DOHH2 (cell line): Measurements from ENCODE around the gene GATAD2B.

Experiments
- H3F3A ChIP-seq: fragments of 200-600 bp; sonication (generic), shearing (Covaris generic); 2 replicates; pipeline ENCODE4 v1.6.0; 2016; ENCODE audit warnings: antibody characterized with exemption, mild to moderate bottlenecking; ENCODE audit not compliant: control insufficient read depth, insufficient read depth
- H3K27ac ChIP-seq: fragments of 200-600 bp; sonication (generic); 2 replicates; pipeline ENCODE4 v1.5.1; 2014; ENCODE audit warnings: low read depth, mild to moderate bottlenecking, low read length, moderate library complexity
- H3K27me3 ChIP-seq: fragments of 200-600 bp; sonication (generic); 2 replicates; pipeline ENCODE4 v1.6.1; 2014; ENCODE audit warnings: mild to moderate bottlenecking, low read length, mixed read lengths; ENCODE audit not compliant: control insufficient read depth
- H3K36me3 ChIP-seq: fragments of 200-600 bp; sonication (generic); 2 replicates; pipeline ENCODE4 v1.6.1; 2014; ENCODE audit warnings: mild to moderate bottlenecking, low read length, moderate library complexity, mixed read lengths; ENCODE audit not compliant: control insufficient read depth
- H3K4me1 ChIP-seq: fragments of 200-600 bp; sonication (generic); 2 replicates; pipeline ENCODE4 v1.6.1; 2014; ENCODE audit warnings: mild to moderate bottlenecking, low read length, mixed read lengths; ENCODE audit not compliant: control insufficient read depth
- H3K4me2 ChIP-seq: fragments of 200-600 bp; sonication (generic); 2 replicates; pipeline ENCODE4 v1.6.0; 2014; ENCODE audit warnings: mild to moderate bottlenecking, low read length, moderate library complexity
- H3K4me3 ChIP-seq: fragments of 200-600 bp; sonication (generic); 2 replicates; pipeline ENCODE4 v1.5.1; 2014; ENCODE audit warnings: mild to moderate bottlenecking, low read length, mixed read lengths
- H3K79me2 ChIP-seq: fragments of 200-600 bp; sonication (generic); 2 replicates; pipeline ENCODE4 v1.6.1; 2014; ENCODE audit warnings: mild to moderate bottlenecking, low read length, mixed read lengths; ENCODE audit not compliant: control insufficient read depth
- H3K9me2 ChIP-seq: fragments of 200-600 bp; sonication (generic); replicated peaks from 2 replicates; pipeline ENCODE4 v1.6.1; 2014; ENCODE audit warnings: mild to moderate bottlenecking, low read length, mixed read lengths; ENCODE audit not compliant: control insufficient read depth
- H3K9me3 ChIP-seq: fragments of 200-600 bp; sonication (generic); 2 replicates; pipeline ENCODE4 v1.6.1; 2014; ENCODE audit warnings: antibody characterized with exemption, low read length, mixed read lengths; ENCODE audit not compliant: control insufficient read depth, insufficient read depth
- H4K20me1 ChIP-seq: fragments of 200-600 bp; sonication (generic); 2 replicates; pipeline ENCODE4 v1.6.0; 2014; ENCODE audit warnings: low read depth, mild to moderate bottlenecking, antibody characterized with exemption, low read length, moderate library complexity; ENCODE audit not compliant: control insufficient read depth, insufficient read depth
- CTCF ChIP-seq: fragments of 200-600 bp; sonication (generic); IDR thresholded peaks from one replicate; pipeline ENCODE4 v1.5.1; 2014; ENCODE audit warnings: antibody characterized with exemption, mild to moderate bottlenecking, low read depth, low read length; ENCODE audit not compliant: poor library complexity, severe bottlenecking
- EZH2phosphoT487 ChIP-seq: fragments of 200-600 bp; sonication (generic); IDR thresholded peaks from 2 replicates; pipeline ENCODE4 v1.6.1; 2017; ENCODE audit warnings: borderline replicate concordance, mild to moderate bottlenecking, antibody characterized with exemption, low read length, moderate library complexity, mixed read lengths

The GATAD2B gene

GRCh38 chr1:153793261-153793972 lies 129.4 kb downstream of the GATAD2B start:
- Histone ChIP-seq H4K20me1 (no peaks in the 10 kb centered on the region), H3K9me2 (no peaks in the 10 kb centered on the region), H3K4me1 (peaks cover 34% of the 10 kb centered on the region), H3K9me3 (no peaks in the 10 kb centered on the region), H3K79me2 (no peaks in the 10 kb centered on the region), H3K4me3 (no peak overlapping the region), H3K27ac (no peak overlapping the region), H3K27me3 (peaks cover 18% of the 10 kb centered on the region), H3F3A (peaks cover 8% of the 10 kb centered on the region), H3K4me2 (no peak overlapping the region), H3K36me3 (no peaks in the 10 kb centered on the region)
- TF ChIP-seq EZH2phosphoT487 (no peak), CTCF (no peak)

- Histone ChIP-seq H3K36me3 (no peaks in the 10 kb centered on the region), H3K9me3 (no peaks in the 10 kb centered on the region), H3K4me1 (peaks cover 34% of the 10 kb centered on the region), H3K79me2 (no peaks in the 10 kb centered on the region), H4K20me1 (no peaks in the 10 kb centered on the region), H3K9me2 (no peaks in the 10 kb centered on the region), H3K4me2 (no peak overlapping the region), H3F3A (peaks cover 8% of the 10 kb centered on the region), H3K27ac (no peak overlapping the region), H3K27me3 (peaks cover 24% of the 10 kb centered on the region), H3K4me3 (no peak overlapping the region)
- no peak for TF ChIP-seq CTCF
- TF ChIP-seq EZH2phosphoT487: no peak
These were observed 130.1 kb downstream of the GATAD2B start for GRCh38 chr1:153792631-153793041.

GRCh38 chr1:153791648-153792253 lies 131.0 kb downstream of the GATAD2B start:
- Histone ChIP-seq H3K9me2 (no peaks in the 10 kb centered on the region), H3F3A (peaks cover 8% of the 10 kb centered on the region), H4K20me1 (no peaks in the 10 kb centered on the region), H3K4me2 (peak overlapping the region; percentile 59), H3K4me3 (no peak overlapping the region), H3K27me3 (peaks cover 27% of the 10 kb centered on the region), H3K9me3 (no peaks in the 10 kb centered on the region), H3K36me3 (no peaks in the 10 kb centered on the region), H3K27ac (no peak overlapping the region), H3K4me1 (peaks cover 30% of the 10 kb centered on the region), H3K79me2 (no peaks in the 10 kb centered on the region)
- TF ChIP-seq EZH2phosphoT487 (no peak), CTCF (no peak)
